SK-N-MC (cell line): ENCODE results near the gene BOC.

Source experiments
- FOXP2 ChIP-seq: optimal IDR thresholded peaks from 2 replicates; pipeline ENCODE3; 2011; ENCODE audit warnings: mild to moderate bottlenecking, moderate library complexity; ENCODE audit not compliant: insufficient read depth; ENCODE audit errors: extremely low read length, control extremely low read depth
- POLR2AphosphoS5 ChIP-seq: IDR thresholded peaks from 2 replicates; pipeline ENCODE4 v1.6.1; 2012; ENCODE audit warnings: mild to moderate bottlenecking, low read depth, low read length, borderline replicate concordance

DNA sequence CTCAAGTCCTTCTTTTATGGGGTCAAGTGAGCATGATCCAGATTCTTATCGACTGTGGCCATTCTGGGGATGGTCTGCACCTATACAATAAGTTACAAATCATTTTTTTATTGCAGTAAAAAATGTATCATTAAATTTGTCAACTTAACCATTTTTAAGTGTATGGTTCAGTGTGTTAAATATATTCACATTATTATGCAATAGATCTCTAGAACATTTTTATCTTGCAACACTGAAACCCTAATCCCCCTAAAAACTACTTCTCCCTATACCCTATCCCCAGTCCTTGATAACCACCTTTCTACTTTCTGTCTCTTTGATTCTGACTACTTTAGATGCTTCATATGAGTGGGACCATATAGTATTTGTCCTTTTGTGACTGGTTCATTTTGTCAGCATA is 10.4 kb upstream of the BOC start:
- TF ChIP-seq POLR2AphosphoS5, result no peak
- TF ChIP-seq FOXP2, result no peak
